Measurements from ENCODE around the gene CPT2. TPM values are rescaled to one million over a fixed set of nuclear protein-coding genes. Genes with fewer than 3 reads are reported as not detected.
"Not testable (repeated sequence)": the region's sequence is repeated elsewhere in the genome, so short reads cannot be mapped to it uniquely, and the experiment has no call there.

The CPT2 gene
- total and polyA plus RNA-seq, 2 donors, result 10.9 to 16.9 TPM

DNA sequence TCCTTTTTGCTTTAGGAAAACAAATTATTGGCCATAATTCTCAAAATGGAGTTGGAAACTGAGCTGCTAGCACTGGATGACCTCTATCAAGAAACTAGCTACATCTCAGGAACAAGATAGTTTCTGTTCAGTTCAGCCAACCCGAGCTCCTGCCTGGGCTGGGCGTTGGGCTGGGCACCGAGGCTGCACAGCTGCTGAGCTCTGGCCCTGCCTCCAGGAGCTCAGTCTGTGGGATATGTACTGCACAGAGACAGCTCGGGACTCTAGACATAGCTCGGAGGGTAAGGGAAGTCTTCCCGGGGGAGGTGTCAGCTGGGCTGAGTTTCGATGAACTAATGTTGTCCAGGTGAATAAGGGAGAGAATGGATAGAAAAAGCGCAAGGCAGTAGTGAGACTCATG, 29.7 kb upstream of the CPT2 start:
- Histone ChIP-seq H3K36me3 (ENCODE audit: insufficient read depth) (no peaks in the 10 kb centered on the region), H3K4me1 (ENCODE audit: insufficient read depth) (no peaks in the 10 kb centered on the region), H3K4me3 (ENCODE audit: low read depth, low read length) (no peak overlapping the region), H3K27ac (ENCODE audit: low read depth) (no peak overlapping the region)
- 68% methylated on average over 8 of the region's 8 CpGs for WGBS
- no peak for DNase-seq (ENCODE audit: extremely low spot score)

DNA sequence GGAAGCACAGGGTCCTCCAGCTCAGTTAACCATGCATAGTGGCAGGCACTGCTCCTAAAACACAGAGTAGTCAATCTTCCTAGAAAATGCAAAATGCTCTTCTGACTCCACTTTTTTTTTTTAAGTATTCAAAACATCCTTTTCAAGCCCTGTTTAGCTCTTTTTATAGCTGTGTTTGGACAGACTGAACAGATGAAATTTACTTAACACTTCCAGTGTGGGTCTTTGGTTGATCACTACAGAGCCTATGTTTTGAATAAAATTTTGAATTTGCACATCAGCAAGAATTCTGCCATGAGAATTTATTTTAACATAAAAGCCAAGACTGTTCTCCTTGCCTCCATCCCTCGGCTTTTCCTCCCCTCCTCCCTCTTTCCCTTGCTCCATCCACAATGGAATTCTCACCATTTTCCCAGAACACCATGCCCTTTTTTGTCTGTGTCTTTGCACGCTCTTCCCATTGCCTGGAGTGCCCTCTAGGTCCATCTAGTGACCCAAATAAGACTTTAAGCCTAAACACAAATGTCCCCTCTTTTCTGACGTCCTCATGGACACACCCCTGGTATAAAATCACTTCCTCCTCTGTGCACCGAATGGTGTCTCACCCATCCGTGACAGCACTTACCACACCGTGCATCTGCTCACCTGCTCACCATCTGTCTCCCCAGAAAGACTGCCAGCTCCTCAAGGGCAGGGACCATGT, 24.0 kb upstream of the CPT2 start:
- no peak for DNase-seq (ENCODE audit: extremely low spot score)
- Histone ChIP-seq H3K36me3 (ENCODE audit: insufficient read depth) (no peaks in the 10 kb centered on the region), H3K27ac (ENCODE audit: low read depth) (no peak overlapping the region), H3K4me1 (ENCODE audit: insufficient read depth) (no peaks in the 10 kb centered on the region), H3K4me3 (ENCODE audit: low read depth, low read length) (no peak overlapping the region)
- 27% methylated on average over 6 of the region's 6 CpGs for WGBS

DNA sequence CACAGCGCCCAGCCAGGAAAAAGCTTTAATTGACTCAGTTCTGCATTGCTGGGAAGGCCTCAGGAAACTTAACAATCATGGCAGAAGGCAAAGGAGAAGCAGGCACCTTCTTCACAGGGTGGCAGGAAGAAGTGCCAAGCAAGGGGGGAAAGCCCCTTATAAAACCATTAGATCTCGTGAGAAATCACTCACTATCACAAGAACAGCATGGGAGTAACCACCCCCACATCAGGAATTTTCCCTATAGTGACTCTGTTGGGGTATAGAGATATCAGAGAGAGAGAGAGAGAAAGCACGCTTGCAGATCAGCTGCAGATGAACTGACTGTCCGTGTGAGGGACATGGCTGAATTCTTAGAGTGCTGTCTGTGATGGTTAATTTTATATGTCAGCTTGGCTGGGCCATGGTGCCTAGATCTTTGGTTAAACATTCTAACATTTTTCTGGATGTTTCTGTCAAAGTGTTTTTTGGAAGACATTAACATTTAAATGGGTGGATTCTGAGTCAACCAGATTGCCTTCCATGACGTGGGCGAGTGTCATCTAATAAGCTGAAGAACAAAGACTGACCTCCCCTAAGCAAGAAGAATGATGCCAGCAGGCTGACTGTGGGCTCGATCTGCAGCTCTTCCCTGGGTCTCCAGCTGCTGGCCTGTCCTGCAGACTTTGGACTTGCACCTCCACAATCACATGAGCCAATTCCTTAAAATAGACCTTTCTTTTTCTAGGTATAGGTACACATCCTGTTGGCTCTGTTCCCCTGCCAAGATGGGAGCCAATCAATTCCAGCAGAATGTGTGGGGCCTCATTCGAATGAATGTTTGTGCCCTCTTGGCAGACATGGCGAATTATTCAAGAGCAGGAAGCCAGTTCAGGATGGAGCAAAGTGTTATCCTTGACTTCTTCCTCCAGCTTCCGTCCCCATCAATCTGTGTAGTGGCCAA, 21.4 kb upstream of the CPT2 start:
- DNase-seq (ENCODE audit: extremely low spot score), result no peak
- 83% methylated on average over 10 of the region's 10 CpGs for WGBS
- no peak overlapping the region for H3K27ac ChIP-seq (ENCODE audit: low read depth)
- H3K4me1 ChIP-seq (ENCODE audit: insufficient read depth), result no peaks in the 10 kb centered on the region
- no peak overlapping the region for H3K4me3 ChIP-seq (ENCODE audit: low read depth, low read length)
- no peaks in the 10 kb centered on the region for H3K36me3 ChIP-seq (ENCODE audit: insufficient read depth)

DNA sequence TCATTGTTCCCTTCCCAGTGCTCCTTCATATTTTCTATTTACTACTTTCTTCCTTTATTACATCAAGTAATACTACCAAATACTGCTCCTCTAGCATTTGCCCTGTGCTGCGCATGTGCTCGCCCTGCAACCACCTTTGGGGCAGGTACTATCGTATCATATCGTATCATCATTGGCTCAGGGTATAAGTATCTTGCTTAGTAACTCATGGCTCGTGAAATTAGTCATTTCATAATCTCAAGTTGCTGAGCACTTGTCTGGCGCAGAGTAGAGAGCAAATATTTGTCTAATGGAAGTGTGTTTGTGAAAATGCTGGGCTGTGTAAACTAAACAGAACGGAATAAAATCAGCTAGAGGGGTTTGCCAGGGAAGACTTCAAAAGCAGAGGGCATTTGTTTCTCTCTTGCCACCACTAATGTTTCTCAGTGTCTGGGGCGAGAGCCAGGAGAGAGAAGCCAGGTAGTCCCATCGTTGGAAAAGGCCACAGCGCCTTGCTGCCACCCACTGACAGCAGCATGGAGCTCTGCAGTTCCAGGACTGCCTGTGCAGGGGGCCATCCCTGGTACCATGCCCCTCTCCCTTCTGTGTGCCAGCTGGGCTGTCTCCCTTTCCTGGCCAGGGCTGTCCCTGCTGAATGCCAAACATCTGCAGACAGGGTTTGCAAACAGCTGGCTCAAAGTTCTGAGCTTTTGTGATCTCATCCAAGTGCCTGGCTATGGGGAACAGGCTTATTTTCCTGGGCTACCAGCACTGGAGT, 20.0 kb upstream of the CPT2 start:
- 39% methylated on average over 10 of the region's 10 CpGs for WGBS
- no peak for DNase-seq (ENCODE audit: extremely low spot score)
- H3K27ac ChIP-seq (ENCODE audit: low read depth), result no peak overlapping the region

DNA sequence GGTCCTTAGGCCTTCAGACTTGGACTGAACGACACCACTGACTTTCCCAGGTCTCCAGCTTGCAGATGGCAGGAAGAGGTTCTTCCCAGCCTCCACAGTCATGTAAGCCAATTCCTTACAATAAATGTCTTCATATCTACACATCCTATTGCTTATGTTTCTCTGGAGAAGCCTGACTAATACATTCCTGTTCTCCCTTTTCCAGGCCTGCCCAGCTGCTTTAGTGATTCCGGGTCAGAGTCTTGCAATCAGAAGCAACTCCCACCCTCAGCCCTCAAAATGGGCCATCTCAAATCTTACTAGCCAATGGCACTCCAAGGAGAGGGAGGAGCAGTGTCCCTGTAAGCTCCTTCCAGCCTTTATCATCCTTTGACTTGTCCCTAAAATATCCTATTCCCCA, 16.4 kb upstream of the CPT2 start:
- H3K36me3 ChIP-seq (ENCODE audit: insufficient read depth), result no peaks in the 10 kb centered on the region
- no peak for DNase-seq (ENCODE audit: extremely low spot score)
- H3K27ac ChIP-seq (ENCODE audit: low read depth), result no peak overlapping the region
- WGBS, result 71% methylated on average over 2 of the region's 2 CpGs
- H3K4me1 ChIP-seq (ENCODE audit: insufficient read depth), result no peaks in the 10 kb centered on the region
- H3K4me3 ChIP-seq (ENCODE audit: low read depth, low read length), result no peak overlapping the region

More for the DNA sequence above, 20.0 kb upstream of the CPT2 start:
- Histone ChIP-seq H3K4me3 (ENCODE audit: low read depth, low read length) (no peak overlapping the region), H3K36me3 (ENCODE audit: insufficient read depth) (no peaks in the 10 kb centered on the region), H3K4me1 (ENCODE audit: insufficient read depth) (no peaks in the 10 kb centered on the region)

DNA sequence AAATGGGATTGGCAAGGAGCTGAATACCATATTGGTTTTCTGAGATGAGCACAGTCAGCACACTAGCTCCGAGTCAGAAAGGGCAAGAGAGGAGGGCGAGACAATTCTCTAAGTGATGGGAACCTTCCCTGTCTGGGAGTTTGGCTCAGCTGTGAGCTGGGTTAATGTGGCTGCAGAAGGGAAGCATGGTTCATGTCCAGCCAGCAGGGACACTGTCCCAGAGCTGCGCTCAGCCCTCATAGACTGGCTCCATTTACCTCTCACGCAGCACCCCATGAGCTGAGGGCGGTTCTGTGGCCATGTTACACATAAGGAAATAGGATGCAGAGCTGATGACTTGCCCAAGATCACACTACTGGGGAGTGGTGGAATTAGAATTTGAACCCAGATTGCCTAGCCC, 15.7 kb upstream of the CPT2 start:
- no peak for DNase-seq (ENCODE audit: extremely low spot score)
- Histone ChIP-seq H3K4me1 (ENCODE audit: insufficient read depth) (no peaks in the 10 kb centered on the region), H3K36me3 (ENCODE audit: insufficient read depth) (no peaks in the 10 kb centered on the region), H3K27ac (ENCODE audit: low read depth) (no peak overlapping the region), H3K4me3 (ENCODE audit: low read depth, low read length) (no peak overlapping the region)
- WGBS, result 97% methylated on average over 5 of the region's 5 CpGs

DNA sequence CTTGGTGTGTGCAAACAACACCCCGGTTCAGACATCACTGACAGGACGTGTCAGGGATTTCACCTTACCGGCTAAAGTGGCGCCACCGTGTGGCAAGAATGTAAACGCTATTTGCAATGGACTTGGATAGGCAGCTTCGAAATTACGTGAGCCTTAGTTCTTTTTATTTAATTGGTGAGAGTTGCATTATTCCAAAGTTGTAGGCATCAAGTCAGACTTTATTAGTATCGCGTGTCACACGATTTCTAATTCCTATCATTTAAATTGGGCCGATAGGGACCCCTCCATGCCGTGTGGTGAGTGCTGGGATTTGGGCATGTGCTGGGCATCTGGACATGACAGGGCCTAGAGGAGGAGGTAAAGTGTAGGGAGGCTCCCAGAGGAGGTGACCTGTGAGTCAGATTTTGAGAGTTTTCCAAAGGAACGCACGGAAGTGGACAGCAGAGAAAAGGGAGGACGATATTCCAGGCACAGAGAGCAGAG, 14.5 kb upstream of the CPT2 start:
- H3K4me1 ChIP-seq (ENCODE audit: insufficient read depth), result no peaks in the 10 kb centered on the region
- peak; percentile 46 for DNase-seq (ENCODE audit: extremely low spot score)
- H3K27ac ChIP-seq (ENCODE audit: low read depth), result no peak overlapping the region
- H3K4me3 ChIP-seq (ENCODE audit: low read depth, low read length), result no peak overlapping the region
- no peaks in the 10 kb centered on the region for H3K36me3 ChIP-seq (ENCODE audit: insufficient read depth)
- WGBS, result 30% methylated on average over 16 of the region's 16 CpGs

DNA sequence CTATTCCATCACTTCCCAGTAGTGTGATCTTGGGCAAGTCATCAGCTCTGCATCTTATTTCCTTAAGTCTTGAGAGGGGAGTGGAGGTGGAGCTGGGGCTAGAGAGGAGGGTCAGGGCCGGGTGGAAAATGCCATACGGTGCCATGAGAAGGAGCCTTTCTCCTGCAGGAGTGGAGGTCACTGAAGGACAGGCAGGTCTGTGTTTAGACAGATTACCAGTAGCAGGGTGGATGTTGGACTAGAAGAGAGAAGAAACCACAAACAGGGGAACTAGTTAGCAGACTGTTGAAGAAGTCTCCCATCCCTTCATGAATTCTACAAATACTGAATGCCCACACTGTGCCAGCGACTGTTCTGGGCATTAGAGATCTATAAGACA, 13.9 kb upstream of the CPT2 start:
- DNase-seq (ENCODE audit: extremely low spot score), result no peak
- H3K36me3 ChIP-seq (ENCODE audit: insufficient read depth), result no peaks in the 10 kb centered on the region
- H3K4me3 ChIP-seq (ENCODE audit: low read depth, low read length), result no peak overlapping the region
- no peak overlapping the region for H3K27ac ChIP-seq (ENCODE audit: low read depth)
- 77% methylated on average over 3 of the region's 3 CpGs for WGBS
- no peaks in the 10 kb centered on the region for H3K4me1 ChIP-seq (ENCODE audit: insufficient read depth)

DNA sequence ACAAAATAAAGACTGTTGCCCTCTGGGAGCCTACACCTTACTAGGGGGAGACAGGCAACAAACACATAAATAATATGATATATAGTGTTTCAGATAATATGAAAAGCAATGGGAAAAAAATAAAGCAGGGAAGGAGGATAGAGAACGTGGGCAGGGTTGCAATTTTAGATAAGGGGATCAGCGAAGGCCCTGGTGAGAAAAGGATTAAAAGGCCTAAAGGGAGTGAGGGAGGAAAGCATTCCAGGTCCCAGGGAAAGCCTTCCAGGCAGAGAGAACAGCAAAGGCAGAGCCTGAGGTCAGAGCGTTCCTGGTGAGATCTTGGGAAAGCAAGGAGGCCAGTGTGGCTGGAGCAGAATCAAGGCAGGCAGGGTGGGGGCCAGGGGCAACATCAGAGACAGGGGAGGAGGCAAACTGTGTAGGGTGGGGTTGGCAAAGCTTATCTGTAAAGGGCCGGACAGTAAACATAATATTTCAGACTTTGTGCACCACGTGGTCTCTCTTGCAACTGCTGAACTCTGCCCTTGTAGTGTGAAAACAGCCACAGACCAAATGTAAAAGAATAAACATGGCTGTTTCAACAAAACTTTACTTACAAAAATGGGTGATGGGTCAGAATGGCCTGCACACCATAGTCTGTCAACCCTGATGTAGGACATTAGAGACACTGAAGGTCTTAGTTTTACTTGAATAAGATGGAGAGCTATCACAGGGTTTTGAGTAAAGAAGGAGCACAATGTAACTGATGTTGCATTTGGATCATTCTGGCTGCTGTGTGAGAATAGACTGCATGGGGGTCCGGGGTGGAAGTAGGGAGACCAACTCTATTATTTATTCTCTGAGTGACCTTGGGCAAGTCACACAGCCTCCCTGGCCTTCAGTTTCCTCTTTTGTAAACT, 13.3 kb upstream of the CPT2 start:
- no peaks in the 10 kb centered on the region for H3K4me1 ChIP-seq (ENCODE audit: insufficient read depth)
- no peaks in the 10 kb centered on the region for H3K36me3 ChIP-seq (ENCODE audit: insufficient read depth)
- no peak overlapping the region for H3K27ac ChIP-seq (ENCODE audit: low read depth)
- WGBS, result 47% methylated on average over 6 of the region's 6 CpGs
- H3K4me3 ChIP-seq (ENCODE audit: low read depth, low read length), result no peak overlapping the region
- no peak for DNase-seq (ENCODE audit: extremely low spot score)

DNA sequence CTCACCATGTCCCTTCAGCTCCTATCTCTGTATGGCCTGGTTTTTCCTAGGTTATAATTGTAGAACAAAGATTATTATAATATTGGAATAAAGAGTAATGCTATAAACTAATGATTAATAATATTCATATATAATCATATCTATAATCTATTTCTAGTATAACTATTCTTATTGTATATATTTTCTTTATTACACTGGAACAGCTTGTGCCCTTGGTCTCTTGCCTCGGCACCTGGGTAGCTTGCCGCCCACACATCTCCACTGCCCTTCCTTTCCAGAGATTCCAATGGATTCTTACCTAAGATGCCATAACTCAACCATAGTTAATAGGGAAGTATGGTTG, 10.7 kb upstream of the CPT2 start:
- DNase-seq (ENCODE audit: extremely low spot score); H3K4me3 ChIP-seq (ENCODE audit: low read depth, low read length); H3K4me1 ChIP-seq (ENCODE audit: insufficient read depth); H3K36me3 ChIP-seq (ENCODE audit: insufficient read depth); H3K27ac ChIP-seq (ENCODE audit: low read depth): not testable (repeated sequence)
- 88% methylated on average over 2 of the region's 2 CpGs for WGBS

DNA sequence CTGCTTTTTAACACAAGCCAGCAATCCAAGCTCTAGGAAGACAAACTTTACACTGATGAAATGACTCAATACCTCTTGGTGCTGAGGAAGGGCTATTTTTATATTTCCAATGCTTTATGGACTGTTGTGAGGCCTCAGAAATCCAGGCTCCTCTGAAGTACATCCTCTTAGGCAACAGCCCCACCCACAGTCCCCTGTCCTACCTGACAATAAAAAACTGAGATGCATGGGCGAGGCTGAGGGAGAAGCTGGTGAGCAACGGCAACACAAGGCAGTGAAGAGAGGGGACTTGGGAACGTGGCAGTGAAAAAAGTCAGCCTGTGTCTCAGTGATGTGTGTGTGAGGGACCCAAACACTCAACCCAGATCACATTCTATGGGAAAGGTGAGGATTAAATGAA, 10.1 kb upstream of the CPT2 start:
- Histone ChIP-seq H3K4me1 (ENCODE audit: insufficient read depth) (no peaks in the 10 kb centered on the region), H3K36me3 (ENCODE audit: insufficient read depth) (no peaks in the 10 kb centered on the region), H3K4me3 (ENCODE audit: low read depth, low read length) (no peak overlapping the region), H3K27ac (ENCODE audit: low read depth) (no peak overlapping the region)
- 70% methylated on average over 3 of the region's 3 CpGs for WGBS
- DNase-seq (ENCODE audit: extremely low spot score), result no peak

DNA sequence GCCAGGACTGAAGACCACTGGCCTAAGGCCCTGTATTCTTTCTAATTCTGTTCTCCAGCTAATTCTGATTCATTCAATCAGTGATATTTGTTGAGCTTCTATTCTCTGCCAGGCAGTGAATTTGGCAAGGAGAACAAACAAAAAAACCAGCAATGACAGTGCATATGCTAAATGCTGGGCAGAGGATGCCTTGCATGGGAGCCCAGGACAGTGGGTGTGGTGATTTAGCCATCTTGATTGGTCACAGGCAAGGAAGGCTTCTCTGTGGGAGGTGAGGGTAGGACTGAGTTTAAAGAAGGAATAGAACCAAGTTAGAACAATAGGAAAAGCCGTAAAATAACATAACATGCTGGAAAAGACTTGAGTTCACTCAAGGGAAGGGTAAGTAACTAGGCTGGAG, 9.2 kb upstream of the CPT2 start:
- Histone ChIP-seq H3K4me3 (ENCODE audit: low read depth, low read length) (no peak overlapping the region), H3K27ac (ENCODE audit: low read depth) (no peak overlapping the region), H3K4me1 (ENCODE audit: insufficient read depth) (no peaks in the 10 kb centered on the region), H3K36me3 (ENCODE audit: insufficient read depth) (no peaks in the 10 kb centered on the region)
- 90% methylated on average over 1 of the region's 1 CpG for WGBS
- DNase-seq (ENCODE audit: extremely low spot score), result no peak

DNA sequence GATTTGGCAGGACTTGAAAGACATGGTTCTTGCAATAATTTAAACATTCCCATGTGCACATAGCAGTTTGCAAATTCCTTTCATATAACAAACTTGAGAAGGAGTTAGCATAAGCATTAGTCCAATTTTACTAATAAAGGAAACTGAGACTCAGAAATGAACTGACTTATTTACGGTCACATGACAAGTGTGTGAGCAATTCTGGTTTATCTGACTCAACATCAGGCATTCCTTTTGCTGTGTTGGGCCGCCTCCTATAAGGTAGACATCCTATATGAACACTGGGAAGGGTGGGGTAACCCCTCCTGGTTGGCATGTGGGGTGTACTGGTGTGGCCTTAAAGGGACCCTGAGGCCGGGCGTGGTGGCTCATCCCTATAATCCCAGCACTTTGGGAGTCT, 8.5 kb upstream of the CPT2 start:
- Histone ChIP-seq H3K4me3 (ENCODE audit: low read depth, low read length) (no peak overlapping the region), H3K4me1 (ENCODE audit: insufficient read depth) (no peaks in the 10 kb centered on the region), H3K36me3 (ENCODE audit: insufficient read depth) (no peaks in the 10 kb centered on the region), H3K27ac (ENCODE audit: low read depth) (no peak overlapping the region)
- WGBS, result 84% methylated on average over 4 of the region's 4 CpGs
- DNase-seq (ENCODE audit: extremely low spot score), result no peak

Measured in urinary bladder (tissue), 4 donors.